HCT116 (cell line): ENCODE measurements around the gene POU5F2. TPM values are rescaled to one million over a fixed set of nuclear protein-coding genes. Genes with fewer than 3 reads are reported as not detected.

Experiments
- ATAC-seq: fragments of 200-7000 bp; cut with Tn5 transposase; 2 replicates; pipeline ENCODE4 v1.9.1; 2020; ENCODE audit warnings: mild to moderate bottlenecking, moderate library complexity
- BruUV-seq: library from RNA; stranded (reverse); fragments of 400-500 nt; replicated peaks from 2 replicates; lab custom pipeline; 2021; lab: Mats Ljungman, UMichigan
- CTCF ChIA-PET: fragments of 300-600 bp; sonication (Branson Sonifier 250); formaldehyde crosslinking; loops from one replicate; lab custom pipeline; 2021; ENCODE audit warnings: antibody characterized with exemption; lab: Charles Lee
- POLR2A ChIA-PET: fragments of 300-600, 350-600 bp; sonication (Branson Sonifier 250); formaldehyde crosslinking; loops from one replicate; lab custom pipeline; 2021; ENCODE audit warnings: antibody characterized with exemption; lab: Charles Lee
- RAD21 ChIA-PET, 2 experiments: fragments of 300-600 bp; sonication (Branson Sonifier 250); formaldehyde crosslinking; loops; one replicate each; lab custom pipeline; 2023; ENCODE audit warnings: low total read pairs in 2 of 2; ENCODE audit not compliant: uncharacterized antibody in 2 of 2, unreplicated experiment in 2 of 2, low non-redundant PET in 1 of 2; lab: Charles Lee
- DNase-seq: peaks from one replicate; pipeline ENCODE4 v3.0.0-alpha.2; 2010; ENCODE audit warnings: low read depth, low spot score
- H2AFZ ChIP-seq: fragments of 200-600 bp; shearing (Covaris generic), sonication (generic); 2 replicates; pipeline ENCODE4 v1.6.1; 2017; ENCODE audit warnings: low read depth, mixed run types, mixed read lengths, antibody characterized with exemption, low read length; ENCODE audit not compliant: poor library complexity, severe bottlenecking
- H3K27ac ChIP-seq: 2 replicates; pipeline ENCODE4 v1.5.1; 2012; ENCODE audit warnings: low read depth, low read length
- H3K27me3 ChIP-seq: fragments of 200-600 bp; sonication (generic); 2 replicates; pipeline ENCODE4 v1.6.1; 2016; ENCODE audit warnings: mixed run types, low read length, mixed read lengths; ENCODE audit not compliant: insufficient read depth
- H3K36me3 ChIP-seq, 2 experiments: fragments of 200-500 bp in 1 of 2; fragments of 200-600 bp in 1 of 2; sonication (Bioruptor generic) in 1 of 2; sonication (generic) in 1 of 2; 2 replicates each; pipeline versions ENCODE4 v1.5.1 to v1.6.1; 2014 to 2016; ENCODE audit warnings: low read length in 2 of 2, inconsistent platforms in 1 of 2, mixed read lengths in 1 of 2, mixed run types in 1 of 2; ENCODE audit not compliant: insufficient read depth in 2 of 2, control insufficient read depth in 1 of 2
- H3K4me1 ChIP-seq, 2 experiments: fragments of 200-600 bp in 1 of 2; sonication (generic) in 1 of 2; 2 replicates each; pipeline versions ENCODE4 v1.5.1 to v1.6.1; 2012 to 2017; ENCODE audit warnings: low read length in 2 of 2, inconsistent platforms in 1 of 2, mild to moderate bottlenecking in 1 of 2, mixed read lengths in 1 of 2, mixed run types in 1 of 2, moderate library complexity in 1 of 2; ENCODE audit not compliant: insufficient read depth in 2 of 2, control insufficient read depth in 1 of 2
- H3K4me2 ChIP-seq: fragments of 200-600 bp; sonication (generic); 2 replicates; pipeline ENCODE4 v1.6.1; 2017; ENCODE audit warnings: mixed run types, low read length, mixed read lengths
- H3K4me3 ChIP-seq, 2 experiments: fragments of 200-600 bp in 1 of 2; sonication (generic) in 1 of 2; replicated peaks in 1 of 2; 2 replicates each; pipeline ENCODE4 v1.5.1; 2011 to 2016; ENCODE audit warnings: low read length in 2 of 2, control low read depth in 1 of 2, low read depth in 1 of 2, mild to moderate bottlenecking in 1 of 2, mixed read lengths in 1 of 2, mixed run types in 1 of 2
- H3K79me2 ChIP-seq: fragments of 200-600 bp; sonication (generic); 2 replicates; pipeline ENCODE4 v1.6.1; 2017; ENCODE audit warnings: mild to moderate bottlenecking, mixed run types, low read length, moderate library complexity, mixed read lengths; ENCODE audit not compliant: insufficient read depth
- H3K9ac ChIP-seq: fragments of 200-600 bp; sonication (generic); 2 replicates; pipeline ENCODE4 v1.6.1; 2016; ENCODE audit warnings: low read length, mixed read lengths
- H3K9me2 ChIP-seq: fragments of 200-600 bp; sonication (generic), shearing (Covaris generic); 2 replicates; pipeline ENCODE4 v1.6.1; 2017; ENCODE audit warnings: mixed run types, mild to moderate bottlenecking, moderate library complexity; ENCODE audit not compliant: insufficient read depth
- H3K9me3 ChIP-seq, 2 experiments: fragments of 200-500 bp in 1 of 2; fragments of 200-600 bp in 1 of 2; sonication (Bioruptor generic) in 1 of 2; sonication (generic) in 1 of 2; 2 replicates each; pipeline ENCODE4 v1.6.1; 2014 to 2017; ENCODE audit warnings: low read length in 2 of 2, mixed read lengths in 2 of 2, inconsistent platforms in 1 of 2, low read depth in 1 of 2, mild to moderate bottlenecking in 1 of 2, mixed run types in 1 of 2, moderate library complexity in 1 of 2; ENCODE audit not compliant: control insufficient read depth in 1 of 2, insufficient read depth in 1 of 2
- H4K20me1 ChIP-seq: fragments of 200-600 bp; sonication (generic), shearing (Covaris generic); 2 replicates; pipeline ENCODE4 v1.6.1; 2017; ENCODE audit warnings: mixed run types, mild to moderate bottlenecking, moderate library complexity; ENCODE audit not compliant: insufficient read depth
- CBX3 ChIP-seq: IDR thresholded peaks from 2 replicates; pipeline ENCODE4 v1.6.1; 2012; ENCODE audit warnings: low read depth
- CEBPB ChIP-seq: IDR thresholded peaks from 2 replicates; pipeline ENCODE4 v1.6.1; 2012; ENCODE audit warnings: low read depth
- EZH2 ChIP-seq: fragments of 200-600 bp; sonication (generic); IDR thresholded peaks from 2 replicates; pipeline ENCODE4 v1.6.1; 2017; ENCODE audit warnings: antibody characterized with exemption, mixed run types
- EZH2phosphoT487 ChIP-seq: fragments of 200-600 bp; IDR thresholded peaks from 2 replicates; pipeline ENCODE4 v1.6.1; 2018; ENCODE audit warnings: antibody characterized with exemption, borderline replicate concordance
- JUND ChIP-seq: IDR thresholded peaks from 2 replicates; pipeline ENCODE4 v1.6.1; 2012
- POLR2A ChIP-seq: IDR thresholded peaks from 2 replicates; pipeline ENCODE4 v1.7.0; 2011; ENCODE audit warnings: borderline replicate concordance; ENCODE audit not compliant: insufficient read depth, insufficient read length; ENCODE audit errors: extremely low read depth
- POLR2AphosphoS5 ChIP-seq: IDR thresholded peaks from 2 replicates; pipeline ENCODE4 v1.6.1; 2011; ENCODE audit warnings: mild to moderate bottlenecking, low read depth, low read length, moderate library complexity
- SIN3A ChIP-seq: IDR thresholded peaks from 2 replicates; pipeline ENCODE4 v1.6.1; 2012; ENCODE audit warnings: low read depth
- TCF7L2 ChIP-seq: IDR thresholded peaks from 2 replicates; pipeline ENCODE4 v1.7.0; 2011; ENCODE audit warnings: borderline replicate concordance, inconsistent platforms; ENCODE audit not compliant: insufficient read depth, insufficient read length; ENCODE audit errors: extremely low read depth
- YY1 ChIP-seq: IDR thresholded peaks from 2 replicates; pipeline ENCODE4 v1.6.1; 2011; ENCODE audit warnings: low read length, low read depth, moderate library complexity, mild to moderate bottlenecking; ENCODE audit not compliant: insufficient replicate concordance; ENCODE audit errors: extremely low read depth
- ZNF274 ChIP-seq: fragments of 200-500 bp; sonication (Bioruptor generic); IDR thresholded peaks from 2 replicates; pipeline ENCODE4 v1.6.1; 2014; ENCODE audit warnings: mild to moderate bottlenecking, low read depth, low read length, inconsistent platforms
- intact Hi-C: fragments of 100-400 bp; cut with micrococcal nuclease; formaldehyde crosslinking; loops from 2 replicates; pipeline ENCODE4 v1.10.0; 2022
- total RNA-seq: library from RNA; stranded (reverse); gene quantifications from one replicate; pipeline ENCODE4 v1.2.1, GENCODE V29; 2021; ENCODE audit not compliant: unreplicated experiment
- TF ChIP-seq, protein P1 (sequence below): IDR thresholded peaks from 2 replicates; pipeline ENCODE4 v1.6.1; 2012; ENCODE audit warnings: low read depth
- TF ChIP-seq, protein P2 (sequence below): IDR thresholded peaks from 2 replicates; pipeline ENCODE4 v1.6.1; 2012
- TF ChIP-seq, protein P3 (sequence below): IDR thresholded peaks from 2 replicates; pipeline ENCODE4 v1.6.1; 2012
- TF ChIP-seq, protein P4 (sequence below), 3 experiments: fragments of 200-600 bp in 1 of 3; sonication (generic) in 1 of 3; IDR thresholded peaks in 2 of 3; conservative IDR thresholded peaks in 1 of 3; 2 replicates each; pipeline ENCODE4 v1.5.1; 2012 to 2017; ENCODE audit warnings: low read depth in 2 of 3, low read length in 2 of 3, antibody characterized with exemption in 1 of 3, borderline replicate concordance in 1 of 3, control low read depth in 1 of 3, mild to moderate bottlenecking in 1 of 3, mixed read lengths in 1 of 3, mixed run types in 1 of 3, moderate library complexity in 1 of 3; ENCODE audit not compliant: insufficient read depth in 1 of 3

Gene POU5F2
- total RNA-seq, 1 experiment from 2014 or later = 0.44 TPM

DNA sequence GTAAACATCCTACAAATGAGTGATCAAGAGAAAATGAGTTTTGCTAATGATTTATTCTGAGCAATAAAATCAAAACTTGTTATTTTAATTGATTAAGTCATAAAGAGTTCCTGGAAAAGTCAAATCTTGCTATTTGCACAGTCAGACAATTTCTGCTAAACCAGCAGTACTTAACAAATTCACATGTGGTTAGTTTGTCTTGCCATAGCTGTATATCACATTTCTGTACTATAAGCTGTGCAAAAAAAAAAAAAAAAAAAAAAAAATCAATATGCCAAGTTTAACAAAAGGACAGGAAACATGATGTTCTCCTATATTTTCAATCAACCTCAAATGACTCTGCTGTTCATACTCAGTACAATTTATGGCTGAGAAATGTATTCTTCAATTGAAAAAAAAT lies 24.9 kb downstream of the POU5F2 start:
- CTCF ChIA-PET = no interaction called here
- Histone ChIP-seq H3K4me3 (no peak overlapping the region), H3K4me1 (no peaks in the 10 kb centered on the region; a peak in 1 of 4 replicates), H3K9me3 (no peaks in the 10 kb centered on the region), H3K9me2 (no peaks in the 10 kb centered on the region), H3K27ac (no peak overlapping the region), H3K36me3 (no peaks in the 10 kb centered on the region), H4K20me1 (no peaks in the 10 kb centered on the region; the same call in 1 of the 2 replicates), H3K9ac (no peak overlapping the region), H2AFZ (no peak overlapping the region), H3K79me2 (no peaks in the 10 kb centered on the region), H3K4me2 (no peak overlapping the region), H3K27me3 (no peaks in the 10 kb centered on the region)
- no peak for DNase-seq
- no TSS peak for BruUV-seq
- no peak for TF ChIP-seq POLR2AphosphoS5
- no peak for TF ChIP-seq SIN3A
- no peak for TF ChIP-seq EZH2phosphoT487
- TF ChIP-seq TCF7L2 = no peak
- intact Hi-C loops = no loop called here
- no peak for ATAC-seq
- POLR2A ChIA-PET = no interaction called here
- RAD21 ChIA-PET = no interaction called here

DNA sequence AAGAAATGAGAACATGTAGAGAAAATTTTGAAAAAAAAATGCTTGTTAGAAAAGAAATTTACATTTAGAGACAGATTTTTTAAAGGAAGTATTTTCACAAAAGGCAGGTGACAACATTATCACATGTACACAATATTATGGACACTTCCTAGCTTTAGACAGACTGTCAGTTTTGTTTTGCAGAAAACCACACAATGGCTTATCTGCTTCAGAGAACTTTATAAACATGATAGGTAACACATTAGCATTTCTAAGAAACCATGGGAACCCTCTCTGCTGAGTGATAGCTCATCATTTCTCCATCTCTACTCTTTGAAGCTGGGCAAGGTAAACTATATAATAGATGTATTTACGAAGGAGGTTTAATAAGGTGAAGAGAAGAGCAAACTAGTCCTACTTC lies 25.6 kb downstream of the POU5F2 start:
- H3K4me3 ChIP-seq = no peak overlapping the region
- DNase-seq (no peak), ATAC-seq (no peak)
- no peak overlapping the region for H3K4me2 ChIP-seq
- no TSS peak for BruUV-seq
- no peaks in the 10 kb centered on the region for H3K9me2 ChIP-seq
- H3K79me2 ChIP-seq = no peaks in the 10 kb centered on the region
- no peaks in the 10 kb centered on the region for H3K27me3 ChIP-seq
- H3K36me3 ChIP-seq = no peaks in the 10 kb centered on the region
- no peaks in the 10 kb centered on the region; the same call in 1 of the 2 replicates for H4K20me1 ChIP-seq
- RAD21 ChIA-PET = no interaction called here
- no peak overlapping the region for H3K27ac ChIP-seq
- no peak overlapping the region for H3K9ac ChIP-seq
- intact Hi-C loops = no loop called here
- H2AFZ ChIP-seq = no peak overlapping the region
- CTCF ChIA-PET = no interaction called here
- no peaks in the 10 kb centered on the region; a peak in 1 of 4 replicates for H3K4me1 ChIP-seq
- no peaks in the 10 kb centered on the region for H3K9me3 ChIP-seq
- POLR2A ChIA-PET = no interaction called here
- TF ChIP-seq, protein P1, sequence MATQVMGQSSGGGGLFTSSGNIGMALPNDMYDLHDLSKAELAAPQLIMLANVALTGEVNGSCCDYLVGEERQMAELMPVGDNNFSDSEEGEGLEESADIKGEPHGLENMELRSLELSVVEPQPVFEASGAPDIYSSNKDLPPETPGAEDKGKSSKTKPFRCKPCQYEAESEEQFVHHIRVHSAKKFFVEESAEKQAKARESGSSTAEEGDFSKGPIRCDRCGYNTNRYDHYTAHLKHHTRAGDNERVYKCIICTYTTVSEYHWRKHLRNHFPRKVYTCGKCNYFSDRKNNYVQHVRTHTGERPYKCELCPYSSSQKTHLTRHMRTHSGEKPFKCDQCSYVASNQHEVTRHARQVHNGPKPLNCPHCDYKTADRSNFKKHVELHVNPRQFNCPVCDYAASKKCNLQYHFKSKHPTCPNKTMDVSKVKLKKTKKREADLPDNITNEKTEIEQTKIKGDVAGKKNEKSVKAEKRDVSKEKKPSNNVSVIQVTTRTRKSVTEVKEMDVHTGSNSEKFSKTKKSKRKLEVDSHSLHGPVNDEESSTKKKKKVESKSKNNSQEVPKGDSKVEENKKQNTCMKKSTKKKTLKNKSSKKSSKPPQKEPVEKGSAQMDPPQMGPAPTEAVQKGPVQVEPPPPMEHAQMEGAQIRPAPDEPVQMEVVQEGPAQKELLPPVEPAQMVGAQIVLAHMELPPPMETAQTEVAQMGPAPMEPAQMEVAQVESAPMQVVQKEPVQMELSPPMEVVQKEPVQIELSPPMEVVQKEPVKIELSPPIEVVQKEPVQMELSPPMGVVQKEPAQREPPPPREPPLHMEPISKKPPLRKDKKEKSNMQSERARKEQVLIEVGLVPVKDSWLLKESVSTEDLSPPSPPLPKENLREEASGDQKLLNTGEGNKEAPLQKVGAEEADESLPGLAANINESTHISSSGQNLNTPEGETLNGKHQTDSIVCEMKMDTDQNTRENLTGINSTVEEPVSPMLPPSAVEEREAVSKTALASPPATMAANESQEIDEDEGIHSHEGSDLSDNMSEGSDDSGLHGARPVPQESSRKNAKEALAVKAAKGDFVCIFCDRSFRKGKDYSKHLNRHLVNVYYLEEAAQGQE = no peak
- TF ChIP-seq POLR2AphosphoS5 (no peak), ZNF274 (no peak), CEBPB (no peak), CBX3 (no peak), YY1 (no peak), EZH2 (no peak), POLR2A (no peak), JUND (no peak)
- TF ChIP-seq, protein P2, sequence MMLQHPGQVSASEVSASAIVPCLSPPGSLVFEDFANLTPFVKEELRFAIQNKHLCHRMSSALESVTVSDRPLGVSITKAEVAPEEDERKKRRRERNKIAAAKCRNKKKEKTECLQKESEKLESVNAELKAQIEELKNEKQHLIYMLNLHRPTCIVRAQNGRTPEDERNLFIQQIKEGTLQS = no peak
- TF ChIP-seq, protein P3, sequence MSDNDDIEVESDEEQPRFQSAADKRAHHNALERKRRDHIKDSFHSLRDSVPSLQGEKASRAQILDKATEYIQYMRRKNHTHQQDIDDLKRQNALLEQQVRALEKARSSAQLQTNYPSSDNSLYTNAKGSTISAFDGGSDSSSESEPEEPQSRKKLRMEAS = no peak
- TF ChIP-seq, protein P4, sequence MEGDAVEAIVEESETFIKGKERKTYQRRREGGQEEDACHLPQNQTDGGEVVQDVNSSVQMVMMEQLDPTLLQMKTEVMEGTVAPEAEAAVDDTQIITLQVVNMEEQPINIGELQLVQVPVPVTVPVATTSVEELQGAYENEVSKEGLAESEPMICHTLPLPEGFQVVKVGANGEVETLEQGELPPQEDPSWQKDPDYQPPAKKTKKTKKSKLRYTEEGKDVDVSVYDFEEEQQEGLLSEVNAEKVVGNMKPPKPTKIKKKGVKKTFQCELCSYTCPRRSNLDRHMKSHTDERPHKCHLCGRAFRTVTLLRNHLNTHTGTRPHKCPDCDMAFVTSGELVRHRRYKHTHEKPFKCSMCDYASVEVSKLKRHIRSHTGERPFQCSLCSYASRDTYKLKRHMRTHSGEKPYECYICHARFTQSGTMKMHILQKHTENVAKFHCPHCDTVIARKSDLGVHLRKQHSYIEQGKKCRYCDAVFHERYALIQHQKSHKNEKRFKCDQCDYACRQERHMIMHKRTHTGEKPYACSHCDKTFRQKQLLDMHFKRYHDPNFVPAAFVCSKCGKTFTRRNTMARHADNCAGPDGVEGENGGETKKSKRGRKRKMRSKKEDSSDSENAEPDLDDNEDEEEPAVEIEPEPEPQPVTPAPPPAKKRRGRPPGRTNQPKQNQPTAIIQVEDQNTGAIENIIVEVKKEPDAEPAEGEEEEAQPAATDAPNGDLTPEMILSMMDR (IDR thresholded peaks at IDR 0.05 in 2 of 3, conservative IDR thresholded peaks at IDR 0.05 in 1 of 3; ENCODE audit: borderline replicate concordance in 1 of 3, insufficient read depth in 1 of 3, low read depth in 2 of 3, low read length in 2 of 3) = no peak
